ENCODE results near the gene STK35.

STK35 gene

GRCh38 chr20:2101057-2101864, at the start of gene STK35:
Gene STK35 (plus strand): TSS chr20:2101827. CDS start chr20:2101882, 55 bp downstream.
- no peak for DNase-seq (ENCODE audit: low read depth in 2 of 2)

GRCh38 chr20:2051946-2052345, 49.7 kb upstream of the STK35 start:
- DNase-seq (ENCODE audit: low read depth in 2 of 2), result no peak

GRCh38 chr20:2052741-2053140, 48.9 kb upstream of the STK35 start:
- DNase-seq (ENCODE audit: low read depth in 2 of 2), result no peak

GRCh38 chr20:2053615-2054014, 48.0 kb upstream of the STK35 start:
- DNase-seq (ENCODE audit: low read depth in 2 of 2), result no peak

GRCh38 chr20:2054911-2055310, 46.7 kb upstream of the STK35 start:
- no peak for DNase-seq (ENCODE audit: low read depth in 2 of 2)

- DNase-seq (ENCODE audit: low read depth in 2 of 2), result no peak
Observed at GRCh38 chr20:2059411-2059810, 42.2 kb upstream of the STK35 start.

GRCh38 chr20:2065099-2065498, 36.5 kb upstream of the STK35 start:
- DNase-seq (ENCODE audit: low read depth in 2 of 2), result no peak

GRCh38 chr20:2066461-2067122, 35.0 kb upstream of the STK35 start:
- DNase-seq (ENCODE audit: low read depth in 2 of 2), result no peak

- DNase-seq (ENCODE audit: low read depth in 2 of 2), result no peak
Observed at GRCh38 chr20:2080532-2081224, 20.9 kb upstream of the STK35 start.

- no peak for DNase-seq (ENCODE audit: low read depth in 2 of 2)
Observed at GRCh38 chr20:2084703-2085102, 16.9 kb upstream of the STK35 start.

- no peak for DNase-seq (ENCODE audit: low read depth in 2 of 2)
Observed at GRCh38 chr20:2086177-2086979, 15.2 kb upstream of the STK35 start.

GRCh38 chr20:2086980-2087377, 14.6 kb upstream of the STK35 start:
- DNase-seq (ENCODE audit: low read depth in 2 of 2), result no peak

- DNase-seq (ENCODE audit: low read depth in 2 of 2), result no peak
Observed at GRCh38 chr20:2088891-2089290, 12.7 kb upstream of the STK35 start.

GRCh38 chr20:2089447-2089846, 12.2 kb upstream of the STK35 start:
- no peak for DNase-seq (ENCODE audit: low read depth in 2 of 2)

GRCh38 chr20:2093159-2093781, 8.4 kb upstream of the STK35 start:
- DNase-seq (ENCODE audit: low read depth in 2 of 2), result no peak

- DNase-seq (ENCODE audit: low read depth in 2 of 2), result no peak
Observed at GRCh38 chr20:2093883-2094282, 7.7 kb upstream of the STK35 start.

GRCh38 chr20:2101865-2102584, 398 bp downstream of the STK35 start:
- peak; percentile 74 to 82 for DNase-seq (ENCODE audit: low read depth in 2 of 2)

- peak; percentile 63 to 73 for DNase-seq (ENCODE audit: low read depth in 2 of 2)
Observed at GRCh38 chr20:2102585-2103460, 1.2 kb downstream of the STK35 start.

- DNase-seq (ENCODE audit: low read depth in 2 of 2), result no peak
Observed at GRCh38 chr20:2103461-2104153, 2.0 kb downstream of the STK35 start.
